ENCODE data around the gene ANO9.

DNA sequence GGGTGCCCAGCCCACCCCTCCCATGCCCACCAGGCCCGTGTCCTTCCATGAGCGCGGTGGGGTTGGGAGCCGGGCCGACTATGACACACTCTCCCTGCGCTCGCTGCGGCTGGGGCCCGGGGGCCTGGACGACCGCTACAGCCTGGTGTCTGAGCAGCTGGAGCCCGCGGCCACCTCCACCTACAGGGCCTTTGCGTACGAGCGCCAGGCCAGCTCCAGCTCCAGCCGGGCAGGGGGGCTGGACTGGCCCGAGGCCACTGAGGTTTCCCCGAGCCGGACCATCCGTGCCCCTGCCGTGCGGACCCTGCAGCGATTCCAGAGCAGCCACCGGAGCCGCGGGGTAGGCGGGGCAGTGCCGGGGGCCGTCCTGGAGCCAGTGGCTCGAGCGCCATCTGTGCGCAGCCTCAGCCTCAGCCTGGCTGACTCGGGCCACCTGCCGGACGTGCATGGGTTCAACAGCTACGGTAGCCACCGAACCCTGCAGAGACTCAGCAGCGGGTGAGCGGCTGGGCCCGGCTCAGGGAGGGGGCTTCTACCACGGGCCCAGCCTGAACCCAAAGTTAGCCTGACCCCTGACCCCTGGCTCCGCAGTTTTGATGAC is 44.8 kb downstream of the ANO9 start:
- TF ChIP-seq, protein P1, sequence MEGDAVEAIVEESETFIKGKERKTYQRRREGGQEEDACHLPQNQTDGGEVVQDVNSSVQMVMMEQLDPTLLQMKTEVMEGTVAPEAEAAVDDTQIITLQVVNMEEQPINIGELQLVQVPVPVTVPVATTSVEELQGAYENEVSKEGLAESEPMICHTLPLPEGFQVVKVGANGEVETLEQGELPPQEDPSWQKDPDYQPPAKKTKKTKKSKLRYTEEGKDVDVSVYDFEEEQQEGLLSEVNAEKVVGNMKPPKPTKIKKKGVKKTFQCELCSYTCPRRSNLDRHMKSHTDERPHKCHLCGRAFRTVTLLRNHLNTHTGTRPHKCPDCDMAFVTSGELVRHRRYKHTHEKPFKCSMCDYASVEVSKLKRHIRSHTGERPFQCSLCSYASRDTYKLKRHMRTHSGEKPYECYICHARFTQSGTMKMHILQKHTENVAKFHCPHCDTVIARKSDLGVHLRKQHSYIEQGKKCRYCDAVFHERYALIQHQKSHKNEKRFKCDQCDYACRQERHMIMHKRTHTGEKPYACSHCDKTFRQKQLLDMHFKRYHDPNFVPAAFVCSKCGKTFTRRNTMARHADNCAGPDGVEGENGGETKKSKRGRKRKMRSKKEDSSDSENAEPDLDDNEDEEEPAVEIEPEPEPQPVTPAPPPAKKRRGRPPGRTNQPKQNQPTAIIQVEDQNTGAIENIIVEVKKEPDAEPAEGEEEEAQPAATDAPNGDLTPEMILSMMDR (IDR thresholded peaks at IDR 0.05; ENCODE audit: low read depth, low read length): peak; percentile 62
- TF ChIP-seq EZH2phosphoT487 (IDR thresholded peaks at IDR 0.05; ENCODE audit: low read depth): no peak
